NCI-H1092 treated with DMSO at 0.1 percent for 48 hours (cell line): ENCODE measurements around the gene WFDC11.
"Not testable (repeated sequence)": the region's sequence is repeated elsewhere in the genome, so short reads cannot be mapped to it uniquely, and the experiment has no call there.

ENCODE experiments used
- DNase-seq: peaks from one replicate; lab custom pipeline; 2025; lab: John Stamatoyannopoulos, UW

WFDC11 gene

GRCh38 chr20:45670139-45670538 lies at the start of gene WFDC11:
Gene WFDC11 (minus strand): TSS chr20:45670239. CDS start chr20:45650600, 19,639 bp downstream.
- DNase-seq, result no peak

- not testable (repeated sequence) for DNase-seq
Measured at GRCh38 chr20:45716141-45716688, 46.2 kb upstream of the WFDC11 start.

GRCh38 chr20:45704969-45705637 lies 35.1 kb upstream of the WFDC11 start, which contains the start of gene WFDC10B:
Gene WFDC10B (minus strand): TSS chr20:45705019. CDS start chr20:45685992, 19,027 bp downstream.
- no peak for DNase-seq

GRCh38 chr20:45701873-45702272 lies 31.8 kb upstream of the WFDC11 start, which contains the start of gene WFDC13:
Gene WFDC13 (plus strand): TSS chr20:45702038. CDS start chr20:45702124, 86 bp downstream.
- no peak for DNase-seq

GRCh38 chr20:45701104-45701503 lies 31.1 kb upstream of the WFDC11 start:
- DNase-seq, result no peak

GRCh38 chr20:45695496-45695895 lies 25.5 kb upstream of the WFDC11 start:
- no peak for DNase-seq

GRCh38 chr20:45693346-45693745 lies 23.3 kb upstream of the WFDC11 start:
- not testable (repeated sequence) for DNase-seq

DNA sequence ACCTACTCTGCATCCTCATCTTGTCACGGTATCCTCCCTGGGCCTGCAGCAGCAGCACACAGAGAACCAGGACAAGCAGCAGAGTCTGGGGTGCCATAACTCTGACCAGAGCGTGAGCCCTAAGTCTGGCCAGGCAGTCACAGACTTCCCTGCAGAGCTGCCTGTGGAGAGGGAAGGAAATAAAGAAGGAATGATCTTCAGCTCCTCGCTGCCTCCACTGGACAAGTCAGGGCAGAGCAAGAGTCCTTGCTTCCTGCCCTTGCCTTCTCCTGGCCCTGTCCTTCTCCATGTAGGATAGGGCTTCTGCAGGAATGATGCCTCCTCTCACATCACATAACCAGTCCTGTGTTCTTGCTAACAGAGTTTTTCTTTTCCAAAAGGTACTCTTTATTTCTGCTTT lies 15.9 kb upstream of the WFDC11 start:
- DNase-seq, result no peak

- DNase-seq, result no peak
Measured at GRCh38 chr20:45679650-45680049, 9.6 kb upstream of the WFDC11 start.

GRCh38 chr20:45672765-45673164 lies 2.7 kb upstream of the WFDC11 start:
- DNase-seq, result no peak

DNA sequence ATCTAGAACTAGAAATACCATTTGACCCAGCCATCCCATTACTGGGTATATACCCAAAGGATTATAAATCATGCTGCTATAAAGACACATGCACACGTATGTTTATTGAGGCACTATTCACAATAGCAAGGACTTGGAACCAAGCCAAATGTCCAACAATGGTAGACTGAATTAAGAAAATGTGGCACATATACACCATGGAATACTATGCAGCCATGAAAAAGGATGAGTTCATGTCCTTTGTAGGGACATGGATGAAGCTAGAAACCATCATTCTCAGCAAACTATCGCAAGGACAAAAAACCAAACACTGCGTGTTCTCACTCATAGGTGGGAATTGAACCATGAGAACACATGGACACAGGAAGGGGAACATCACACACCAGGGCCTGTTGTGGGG lies 13.0 kb downstream of the WFDC11 start:
- DNase-seq, result not testable (repeated sequence)

DNA sequence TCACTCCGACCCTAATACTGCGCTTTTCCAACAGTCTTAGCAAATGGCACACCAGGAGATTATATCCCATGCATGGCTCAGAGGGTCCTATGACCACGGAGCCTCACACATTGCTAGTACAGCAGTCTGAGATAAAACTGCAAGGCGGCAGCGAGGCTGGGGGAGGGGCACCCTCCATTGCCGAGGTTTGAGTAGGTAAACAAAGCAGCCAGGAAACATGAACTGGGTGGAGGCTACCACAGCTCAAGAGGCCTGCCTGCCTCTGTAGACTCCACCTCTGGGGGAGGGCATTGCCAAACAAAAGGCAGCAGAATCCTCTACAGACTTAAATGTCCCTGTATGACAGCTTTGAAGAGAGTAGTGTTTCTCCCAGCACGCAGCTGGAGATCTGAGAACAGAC lies 18.3 kb downstream of the WFDC11 start:
- DNase-seq, result not testable (repeated sequence)

DNA sequence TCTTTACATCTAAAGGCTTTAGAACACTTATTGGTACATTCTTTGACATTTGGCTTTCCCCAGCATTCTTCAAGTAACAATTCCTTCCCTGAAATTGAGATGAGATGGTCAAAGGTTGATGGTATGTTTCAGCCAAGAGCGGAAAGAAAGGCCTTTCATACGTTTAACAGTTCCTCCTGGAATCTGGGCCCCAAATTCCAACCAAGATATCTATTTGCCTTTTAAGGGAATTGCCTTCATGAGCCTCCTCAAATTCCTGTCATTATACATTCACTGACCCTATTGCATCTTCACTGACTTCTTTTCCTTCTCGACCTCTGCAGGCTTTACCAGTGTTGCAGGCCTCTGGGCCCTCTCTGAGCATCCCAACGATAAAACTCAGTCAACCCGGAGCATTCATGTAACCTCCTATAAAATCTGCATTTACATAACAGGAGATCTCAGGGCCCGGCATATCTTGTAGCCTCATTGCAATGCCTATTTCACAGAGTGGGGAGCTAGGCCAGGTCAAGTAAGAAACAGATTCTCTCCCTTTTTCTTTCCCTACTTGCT lies 20.7 kb downstream of the WFDC11 start:
- DNase-seq, result no peak

- no peak for DNase-seq
Measured at GRCh38 chr20:45647441-45648050, 22.5 kb downstream of the WFDC11 start.

DNA sequence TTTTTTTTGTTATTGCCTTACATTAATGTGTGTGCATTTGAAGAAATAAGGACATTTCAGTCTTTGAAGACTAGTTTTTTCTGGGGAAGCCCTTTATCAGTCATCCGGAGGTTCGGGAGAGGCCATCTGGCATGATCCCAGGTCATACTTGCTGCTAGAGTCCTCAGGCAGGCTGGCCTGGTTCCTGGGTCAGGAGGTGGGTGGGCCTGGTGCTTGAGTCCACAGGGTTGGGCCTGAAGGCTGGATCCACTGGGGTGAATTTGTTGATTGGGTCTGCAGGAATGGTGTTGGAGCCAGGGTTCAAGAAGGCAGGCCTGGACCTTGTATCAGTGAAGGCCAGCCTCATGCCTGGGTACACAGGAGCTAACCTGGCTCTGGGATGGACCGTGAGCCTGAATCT lies 23.2 kb downstream of the WFDC11 start:
- DNase-seq, result no peak

GRCh38 chr20:45645869-45646268 lies 24.2 kb downstream of the WFDC11 start:
- not testable (repeated sequence) for DNase-seq

- not testable (repeated sequence) for DNase-seq
Measured at GRCh38 chr20:45641076-45641475, 29.0 kb downstream of the WFDC11 start.

DNA sequence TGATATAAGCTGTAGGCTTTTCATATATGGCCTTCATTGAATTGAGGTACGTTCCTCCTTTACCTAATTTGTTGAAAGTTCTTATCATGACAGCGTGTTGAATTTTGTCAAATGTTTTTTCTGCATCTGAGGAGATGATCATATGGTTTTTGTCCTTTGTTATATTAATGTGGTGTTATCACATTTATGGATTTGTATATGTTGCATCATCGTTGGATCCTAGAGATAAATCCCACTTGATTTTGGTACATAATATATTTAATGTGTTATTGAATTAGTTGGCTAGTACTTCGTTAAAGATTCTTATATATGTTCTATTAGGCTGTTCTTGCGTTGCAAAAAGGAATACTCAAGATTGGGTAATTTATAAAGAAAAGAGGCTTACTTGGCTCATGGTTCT lies 30.4 kb downstream of the WFDC11 start:
- no peak for DNase-seq

DNA sequence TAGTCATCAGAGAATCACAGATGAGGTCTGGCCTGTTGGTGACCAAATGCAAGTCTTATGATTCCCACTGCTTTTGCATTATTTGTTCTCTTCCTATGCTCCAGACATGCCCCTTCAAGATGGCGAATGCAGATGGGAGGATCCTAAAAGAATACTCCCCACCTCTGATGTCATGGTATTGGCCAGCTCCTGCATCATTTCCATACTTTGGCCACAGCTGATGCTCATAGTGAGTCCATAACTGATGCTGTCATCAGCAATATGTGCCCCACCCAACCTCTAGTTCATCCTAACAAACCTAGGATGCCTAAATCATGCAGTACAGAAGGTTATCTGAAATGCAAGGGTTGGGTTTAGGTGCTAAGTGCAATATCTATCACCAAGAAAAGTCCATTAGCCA lies 33.5 kb downstream of the WFDC11 start:
- DNase-seq, result no peak

GRCh38 chr20:45631184-45631583 lies 38.9 kb downstream of the WFDC11 start, which contains the start of gene WFDC9:
Gene WFDC9 (minus strand): TSS chr20:45631284. CDS start chr20:45610181, 21,103 bp downstream.
- DNase-seq, result no peak

- no peak for DNase-seq
Measured at GRCh38 chr20:45630371-45630770, 39.7 kb downstream of the WFDC11 start.

- peak; percentile 4 for DNase-seq
Measured at GRCh38 chr20:45629496-45630100, 40.4 kb downstream of the WFDC11 start, which contains the start of gene WFDC10A. Gene WFDC10A (plus strand): TSS chr20:45629739. CDS start chr20:45629814, 75 bp downstream.
